Stimulated activated CD8-positive, alpha-beta memory T cell treated with anti-CD3 and anti-CD28 coated beads, Interleukin-15, amount 100 ng/mL, for 48 hours (primary cell): ENCODE data around the gene MED12L.

Experiments used
- DNase-seq, 2 donors: peaks; one replicate each; pipeline ENCODE4 v3.0.0-alpha.2; 2020; ENCODE audit warnings: low read depth in 2 of 2

Gene MED12L

GRCh38 chr3:151318991-151319390 lies 233.5 kb downstream of the MED12L start:
- no peak for DNase-seq

- no peak for DNase-seq
Observed at GRCh38 chr3:151319628-151320027, 234.2 kb downstream of the MED12L start.

- no peak for DNase-seq
Observed at GRCh38 chr3:151320131-151320530, 234.7 kb downstream of the MED12L start.

GRCh38 chr3:151321526-151321925 lies 236.1 kb downstream of the MED12L start:
- DNase-seq, result no peak

GRCh38 chr3:151322511-151322910 lies 237.0 kb downstream of the MED12L start:
- DNase-seq, result no peak

- no peak for DNase-seq
Observed at GRCh38 chr3:151327571-151328198, 242.2 kb downstream of the MED12L start.

- DNase-seq, result no peak
Observed at GRCh38 chr3:151328298-151328995, 243.0 kb downstream of the MED12L start.

- no peak for DNase-seq
Observed at GRCh38 chr3:151329363-151329762, 243.9 kb downstream of the MED12L start, which contains the start of gene P2RY13. TSS of gene P2RY13 (minus strand) at chr3:151329549. CDS start at chr3:151329528, 21 bp downstream.

- no peak for DNase-seq
Observed at GRCh38 chr3:151330379-151330778, 244.9 kb downstream of the MED12L start.

- DNase-seq, result no peak
Observed at GRCh38 chr3:151330899-151331298, 245.4 kb downstream of the MED12L start.

GRCh38 chr3:151331696-151332095 lies 246.2 kb downstream of the MED12L start:
- DNase-seq, result no peak

- no peak for DNase-seq
Observed at GRCh38 chr3:151345859-151346258, 260.4 kb downstream of the MED12L start.

GRCh38 chr3:151346292-151346691 lies 260.8 kb downstream of the MED12L start:
- no peak for DNase-seq

- no peak for DNase-seq
Observed at GRCh38 chr3:151347432-151347831, 262.0 kb downstream of the MED12L start.

GRCh38 chr3:151350656-151351055 lies 265.2 kb downstream of the MED12L start:
- no peak for DNase-seq

- no peak for DNase-seq
Observed at GRCh38 chr3:151351219-151351618, 265.8 kb downstream of the MED12L start.

- no peak for DNase-seq
Observed at GRCh38 chr3:151351648-151352047, 266.2 kb downstream of the MED12L start.

GRCh38 chr3:151356794-151357462 lies 271.5 kb downstream of the MED12L start:
- no peak for DNase-seq

GRCh38 chr3:151357463-151357850 lies 272.0 kb downstream of the MED12L start:
- no peak for DNase-seq

- no peak for DNase-seq
Observed at GRCh38 chr3:151362751-151363174, 277.3 kb downstream of the MED12L start.

GRCh38 chr3:151366993-151367392 lies 281.5 kb downstream of the MED12L start:
- DNase-seq, result no peak

GRCh38 chr3:151367448-151367847 lies 282.0 kb downstream of the MED12L start:
- no peak for DNase-seq

GRCh38 chr3:151371526-151371925 lies 286.1 kb downstream of the MED12L start:
- no peak for DNase-seq
